Measurements from ENCODE around the gene ETV3L. TPM values are rescaled to one million over a fixed set of nuclear protein-coding genes. Genes with fewer than 3 reads are reported as not detected.

Gene ETV3L
- polyA plus RNA-seq, 4 donors = 0.03 to 0.08 TPM; not detected in 2

DNA sequence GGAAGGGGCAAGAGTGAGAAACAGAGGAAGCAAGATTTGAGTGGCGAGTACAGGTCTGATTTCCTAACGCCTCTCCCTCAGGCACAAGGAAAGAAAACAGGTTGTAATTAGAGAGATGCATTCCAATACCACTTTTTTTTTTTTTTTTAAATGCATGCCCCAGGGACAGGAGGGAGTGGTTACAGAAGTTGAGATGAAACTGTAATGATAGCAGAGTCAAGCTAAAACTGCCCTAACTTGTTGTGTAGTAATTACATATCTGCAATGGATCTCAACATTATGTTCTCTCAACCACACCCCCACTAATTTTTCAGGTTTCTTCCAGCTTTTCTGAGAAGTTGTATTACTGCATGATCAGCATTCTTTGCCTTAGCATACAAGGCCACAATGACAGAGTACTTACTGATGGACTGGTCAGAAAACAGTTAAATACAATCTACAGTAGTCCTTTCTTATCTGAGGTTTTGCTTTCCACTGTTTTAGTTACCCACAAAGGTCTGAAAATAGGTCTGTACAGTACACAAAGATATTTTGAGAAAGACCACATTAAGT is 33.1 kb upstream of the ETV3L start:
- DNase-seq (ENCODE audit: low read depth in 4 of 4, low spot score in 3 of 4) = no peak

DNA sequence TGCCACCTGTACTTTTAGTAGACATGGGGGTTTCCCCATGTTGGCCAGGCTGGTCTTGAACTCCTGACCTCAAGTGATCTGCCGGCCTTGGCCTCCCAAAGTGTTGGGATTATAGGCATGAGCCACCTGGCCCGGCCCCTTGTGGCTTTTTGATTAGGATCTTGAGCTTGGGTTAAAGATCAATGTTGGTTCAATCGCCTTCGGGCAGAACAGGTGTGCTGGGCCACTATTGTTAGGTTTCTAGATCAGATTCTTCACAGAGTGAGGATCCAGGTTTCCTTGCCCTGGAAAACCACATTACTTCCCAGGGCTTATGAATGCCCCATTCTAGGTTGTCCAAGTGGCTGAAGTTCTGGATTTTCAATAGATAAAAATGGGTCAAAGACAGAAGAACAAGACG is 32.5 kb upstream of the ETV3L start:
- no peak for DNase-seq (ENCODE audit: low read depth in 4 of 4, low spot score in 3 of 4)

DNA sequence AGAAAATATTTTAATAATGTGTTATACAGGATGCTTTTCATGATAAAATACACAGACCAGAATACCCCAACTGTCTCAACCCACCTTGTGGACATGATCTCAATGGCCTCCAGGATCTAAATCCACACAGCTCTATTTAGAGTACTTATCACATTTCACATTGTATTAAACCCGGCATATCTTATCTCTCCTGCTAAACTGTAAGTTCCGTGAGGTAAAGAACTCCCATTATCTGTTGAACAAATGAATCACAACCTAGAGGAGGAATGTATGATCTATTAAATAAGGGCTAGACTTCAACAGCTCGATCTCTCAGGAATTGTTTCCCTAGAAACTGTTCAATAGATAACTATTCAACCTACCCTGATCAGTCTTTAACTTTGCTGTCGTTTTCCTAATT is 31.7 kb upstream of the ETV3L start:
- no peak for DNase-seq (ENCODE audit: low read depth in 4 of 4, low spot score in 3 of 4)

DNA sequence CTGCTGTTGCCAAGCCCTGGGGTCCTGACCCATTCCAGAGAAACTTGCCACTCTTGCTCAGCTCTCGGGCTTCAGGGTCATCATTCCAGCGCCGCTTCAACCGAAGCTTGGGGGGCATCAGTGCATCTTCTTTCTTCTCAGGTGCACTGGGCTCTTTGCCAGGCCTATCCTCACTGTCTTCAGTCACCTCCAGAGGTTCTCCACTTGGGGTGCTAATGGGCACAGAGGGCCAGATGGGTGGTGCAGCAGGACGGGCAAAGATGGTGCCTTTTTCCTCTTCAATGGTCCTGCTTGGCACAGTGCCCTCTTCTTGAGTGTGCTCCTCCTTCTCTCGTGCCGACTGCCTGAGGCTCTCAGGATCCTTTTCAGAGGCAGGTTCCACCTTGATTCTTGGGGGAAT is 25.2 kb upstream of the ETV3L start:
- no peak for DNase-seq (ENCODE audit: low read depth in 4 of 4, low spot score in 3 of 4)

DNA sequence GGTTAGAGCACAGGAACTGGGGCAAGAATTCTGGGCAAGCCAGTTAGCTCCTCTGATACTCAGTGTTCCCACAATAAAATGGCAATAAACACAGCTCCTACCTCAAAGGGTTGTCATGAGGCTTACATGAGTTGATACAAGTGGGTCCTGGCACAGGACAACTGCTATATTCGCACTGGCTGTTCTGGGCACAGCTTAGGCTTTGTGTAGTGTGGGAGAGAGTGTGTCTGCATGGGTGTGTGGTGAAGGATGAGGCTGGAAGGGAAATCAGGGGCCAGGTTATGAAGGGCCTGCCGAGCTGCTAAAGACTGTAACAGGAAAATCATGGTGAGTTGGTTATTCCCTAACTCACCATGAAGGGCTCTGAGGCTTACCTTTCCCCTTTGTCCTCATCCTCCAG is 19.8 kb upstream of the ETV3L start:
- no peak for DNase-seq (ENCODE audit: low read depth in 4 of 4, low spot score in 3 of 4)

DNA sequence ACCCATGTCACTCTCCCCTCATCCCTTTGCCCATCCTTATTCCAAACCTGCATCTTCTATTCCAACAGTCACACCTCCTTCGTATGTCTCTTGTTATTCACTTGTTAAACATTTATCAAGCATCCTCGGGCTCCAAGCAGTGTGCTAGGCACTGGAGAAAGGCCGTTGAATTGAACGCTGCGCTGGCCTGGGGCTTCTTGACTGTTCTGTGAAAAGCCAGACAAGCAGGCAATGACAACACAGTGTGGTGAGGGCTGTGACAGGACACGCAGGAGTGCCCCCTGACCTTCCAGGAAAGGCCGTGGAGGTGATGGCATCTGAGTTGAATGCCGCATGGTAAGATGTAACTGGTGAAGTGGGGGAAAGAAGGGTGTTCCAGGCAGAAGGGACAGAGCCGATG is 19.4 kb upstream of the ETV3L start:
- DNase-seq (ENCODE audit: low read depth in 4 of 4, low spot score in 3 of 4) = no peak

DNA sequence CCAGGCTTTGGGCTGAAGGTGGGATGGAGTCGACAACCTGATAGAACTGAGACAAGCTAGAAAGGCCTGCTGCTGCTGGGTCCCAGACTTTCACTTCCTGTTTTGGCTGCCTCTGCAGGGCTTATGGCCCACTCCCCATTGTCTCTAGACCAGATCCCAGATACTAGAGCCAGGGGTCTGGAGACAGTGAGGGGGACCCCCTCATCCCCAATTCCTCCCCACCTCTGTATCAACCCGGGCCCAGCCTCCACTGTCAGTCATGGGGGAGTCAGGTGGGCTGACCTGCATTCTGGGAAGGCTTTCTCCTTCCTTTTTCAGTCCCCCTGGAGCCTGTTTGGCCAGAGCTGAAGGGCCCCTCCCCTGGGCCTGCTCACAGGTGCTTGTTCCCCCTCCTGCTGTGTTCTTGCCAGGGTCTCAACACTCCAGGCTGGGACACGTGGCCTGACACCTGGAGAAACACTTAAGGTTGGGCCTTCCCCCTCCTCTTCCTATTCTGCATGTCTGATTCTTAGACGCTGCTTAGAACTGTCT is 18.0 kb upstream of the ETV3L start:
- no peak for DNase-seq (ENCODE audit: low read depth in 4 of 4, low spot score in 3 of 4)

DNA sequence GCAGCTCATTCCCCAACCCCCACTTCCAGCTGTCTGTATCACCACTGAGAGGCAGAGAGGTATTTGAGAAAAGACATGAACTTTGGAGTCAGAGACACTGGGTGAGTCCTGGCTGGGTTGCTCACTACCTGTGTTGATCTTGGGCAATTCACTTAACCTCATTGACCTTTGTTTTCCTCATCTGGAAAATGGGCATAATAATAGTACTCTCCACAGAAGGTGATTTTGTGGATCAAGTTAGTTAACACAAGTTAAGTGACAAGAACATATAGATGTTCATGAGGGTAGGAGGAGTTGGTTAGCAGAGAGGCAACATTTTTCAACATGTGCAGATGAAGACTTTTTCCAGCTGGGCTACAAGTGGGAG is 17.1 kb upstream of the ETV3L start:
- no peak for DNase-seq (ENCODE audit: low read depth in 4 of 4, low spot score in 3 of 4)

DNA sequence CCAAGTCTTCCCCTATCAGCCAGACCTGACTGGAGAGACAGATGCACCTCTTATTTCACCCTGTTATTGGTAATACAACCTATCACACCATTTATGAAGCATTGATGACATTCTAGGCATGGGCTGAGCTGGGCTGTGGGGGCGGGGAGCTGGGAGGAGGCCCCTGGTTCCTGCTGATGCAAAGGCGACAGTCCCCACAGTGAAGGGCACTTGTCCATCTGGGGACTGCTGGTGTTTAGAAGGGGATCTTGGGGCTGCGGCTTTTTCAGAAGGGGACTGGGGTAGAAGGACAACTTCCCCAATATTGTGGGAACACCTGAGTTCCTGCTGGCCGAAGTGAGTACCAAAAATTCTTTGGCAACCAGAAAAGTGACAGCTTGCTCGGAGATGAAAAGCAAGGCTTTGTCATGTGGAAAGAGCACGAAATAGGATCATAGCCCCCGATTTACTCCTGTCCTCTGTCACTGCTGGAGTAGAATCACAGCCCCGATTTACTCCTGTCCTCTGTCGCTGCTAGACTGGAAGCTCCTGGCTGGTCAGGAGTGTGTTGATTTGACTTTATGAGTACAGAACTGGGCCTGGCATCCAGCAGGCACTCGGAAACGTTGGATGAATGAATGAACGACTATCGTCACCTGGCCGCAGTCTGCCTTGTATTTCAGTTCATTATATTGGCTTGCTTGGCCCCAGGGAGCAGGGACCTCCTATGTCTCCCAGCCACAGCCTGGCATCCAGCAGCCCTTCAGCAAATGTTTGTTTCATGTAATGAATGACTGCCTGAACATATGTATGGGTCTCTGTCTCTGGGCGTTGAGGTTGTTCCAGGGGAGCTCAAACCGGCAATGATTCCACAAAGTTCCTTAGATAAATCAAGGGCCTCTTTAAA is 16.5 kb upstream of the ETV3L start:
- no peak for DNase-seq (ENCODE audit: low read depth in 4 of 4, low spot score in 3 of 4)

DNA sequence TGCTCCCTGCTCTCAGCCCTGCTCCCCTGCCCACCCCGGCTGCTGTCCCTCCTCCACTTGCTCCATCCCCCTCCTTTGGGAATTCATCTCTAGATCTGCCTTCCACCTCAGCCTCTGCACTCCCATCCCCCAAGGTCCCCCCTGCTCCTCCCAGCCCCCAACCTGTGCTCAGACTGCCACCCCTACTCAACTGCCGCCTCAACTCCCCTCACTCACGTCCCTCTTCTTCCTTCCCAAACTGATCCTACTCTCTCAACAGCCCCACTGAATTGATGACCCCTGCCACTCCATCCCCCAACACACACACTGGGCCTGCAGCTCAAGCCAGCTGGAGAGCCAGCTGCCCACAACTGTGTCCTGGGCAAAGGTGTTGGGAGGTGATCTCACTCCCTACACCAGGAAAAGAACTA is 15.8 kb upstream of the ETV3L start:
- DNase-seq (ENCODE audit: low read depth in 4 of 4, low spot score in 3 of 4) = no peak

DNA sequence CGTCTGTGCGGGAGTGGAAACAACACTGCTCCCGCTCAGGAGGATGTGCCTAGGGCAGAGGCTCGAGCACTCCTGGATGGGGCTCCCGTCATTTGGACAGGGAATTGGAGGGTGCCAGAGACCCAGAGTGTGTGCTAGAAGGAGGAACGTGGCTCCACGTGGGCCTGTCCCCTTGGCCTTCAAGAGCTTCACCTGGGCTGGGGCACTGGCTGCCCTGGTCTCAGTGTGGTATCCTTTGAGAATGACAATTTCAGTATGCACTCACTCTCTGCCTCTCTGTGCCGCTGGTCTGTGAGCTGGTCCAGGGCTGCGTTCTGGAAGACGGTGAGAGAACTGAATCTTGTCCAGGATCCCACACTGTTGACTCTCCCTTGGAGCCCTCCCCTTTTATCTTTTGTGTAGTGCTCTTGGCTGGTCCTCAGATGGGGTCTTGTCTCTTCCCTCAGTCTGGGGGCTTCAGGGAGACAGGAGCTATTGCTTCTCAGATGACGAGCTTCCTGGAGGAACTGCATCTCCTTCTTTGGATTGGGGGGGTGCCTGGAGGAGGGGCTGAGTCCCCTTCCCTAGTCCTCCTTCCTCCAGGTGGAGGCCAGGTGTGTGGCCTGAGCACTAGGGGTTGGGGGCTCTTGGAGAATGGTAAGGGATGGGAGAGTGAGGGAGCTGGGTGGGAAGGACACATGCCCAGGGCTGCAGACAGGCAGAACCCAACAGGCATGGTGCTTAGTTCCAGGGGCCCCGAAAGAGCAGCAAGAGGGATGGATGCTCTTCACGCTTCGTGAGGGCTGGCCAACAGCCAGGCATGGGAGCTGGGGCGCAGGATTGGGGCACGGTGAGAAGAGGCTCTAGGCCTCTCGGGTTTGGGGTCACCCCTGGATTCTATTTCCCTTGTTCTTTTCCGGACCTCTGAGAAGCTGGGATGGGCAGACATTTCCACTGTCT is 14.8 kb upstream of the ETV3L start:
- no peak for DNase-seq (ENCODE audit: low read depth in 4 of 4, low spot score in 3 of 4)

DNA sequence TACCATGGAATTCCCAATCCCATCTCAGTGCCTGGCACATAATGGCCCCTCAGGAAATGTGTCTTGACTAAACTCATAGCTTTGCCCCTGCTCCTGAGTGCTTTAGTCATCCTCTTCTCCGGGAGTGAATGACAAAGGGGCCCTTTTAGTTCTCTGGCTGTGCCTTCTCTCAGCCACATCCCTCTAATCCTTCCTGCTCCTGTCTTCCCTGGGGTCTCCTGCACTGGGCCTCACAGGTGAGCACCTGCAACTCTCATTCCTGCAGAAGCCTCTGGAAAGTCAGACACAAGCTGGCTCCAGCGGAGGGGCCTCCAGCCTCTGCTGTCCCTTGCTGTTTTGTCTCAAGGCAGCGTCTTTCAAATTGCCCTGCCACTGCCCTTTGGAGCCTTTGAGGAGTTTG is 14.0 kb upstream of the ETV3L start:
- DNase-seq (ENCODE audit: low read depth in 4 of 4, low spot score in 3 of 4) = no peak

DNA sequence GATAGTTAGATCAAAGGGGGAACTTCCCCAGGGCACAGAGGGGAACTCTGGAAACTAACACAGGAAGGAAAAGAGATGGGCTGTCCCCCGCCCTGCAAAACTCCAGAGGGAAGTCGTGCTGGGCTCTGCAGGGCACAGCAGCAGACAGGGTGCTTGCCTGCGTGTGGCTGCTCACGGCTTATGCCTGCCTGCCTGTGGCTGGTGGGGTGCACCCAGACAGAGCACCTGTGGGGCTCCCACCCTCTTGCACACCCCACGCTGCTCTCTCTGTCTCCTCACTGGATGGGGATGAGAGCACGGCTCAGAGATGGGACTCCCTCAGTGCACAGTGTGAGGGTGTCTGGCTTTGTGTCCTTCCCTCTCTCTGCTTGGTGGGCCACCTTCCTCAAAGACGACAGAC is 13.5 kb upstream of the ETV3L start:
- no peak for DNase-seq (ENCODE audit: low read depth in 4 of 4, low spot score in 3 of 4)

DNA sequence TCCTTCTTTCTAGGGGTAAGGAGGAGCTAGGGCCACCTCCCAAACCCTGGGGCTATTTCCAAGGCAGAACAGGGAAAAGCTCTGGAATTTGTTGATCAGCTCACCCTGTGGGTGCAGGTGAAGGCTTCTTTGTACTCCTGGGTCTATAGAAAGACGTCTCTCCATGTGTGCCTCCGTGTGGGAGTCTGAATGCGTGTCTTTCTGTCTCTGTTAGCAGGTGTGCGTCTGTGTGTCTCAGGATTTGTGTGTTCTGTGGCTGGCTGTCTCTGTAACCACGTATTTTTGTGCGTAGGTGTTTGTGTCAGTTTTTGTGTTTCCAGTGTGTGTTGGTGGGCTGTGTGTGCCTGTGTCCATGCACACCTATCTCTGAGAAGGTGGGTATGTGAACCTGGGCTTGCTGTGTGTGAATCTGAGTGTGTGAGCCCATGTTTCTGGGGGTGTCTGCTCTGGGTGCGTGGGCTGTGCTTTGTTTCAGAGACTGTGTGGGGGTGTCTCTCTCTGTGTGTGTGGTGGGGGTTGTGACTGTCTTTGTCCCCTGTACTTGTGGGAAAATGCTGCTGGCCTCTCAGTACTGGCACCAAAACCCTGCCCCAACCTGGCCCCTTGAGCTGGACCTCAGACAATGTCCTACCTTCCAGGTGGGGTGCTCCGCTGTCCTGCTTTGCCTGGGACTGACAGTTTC is 12.7 kb upstream of the ETV3L start:
- no peak for DNase-seq (ENCODE audit: low read depth in 4 of 4, low spot score in 3 of 4)

DNA sequence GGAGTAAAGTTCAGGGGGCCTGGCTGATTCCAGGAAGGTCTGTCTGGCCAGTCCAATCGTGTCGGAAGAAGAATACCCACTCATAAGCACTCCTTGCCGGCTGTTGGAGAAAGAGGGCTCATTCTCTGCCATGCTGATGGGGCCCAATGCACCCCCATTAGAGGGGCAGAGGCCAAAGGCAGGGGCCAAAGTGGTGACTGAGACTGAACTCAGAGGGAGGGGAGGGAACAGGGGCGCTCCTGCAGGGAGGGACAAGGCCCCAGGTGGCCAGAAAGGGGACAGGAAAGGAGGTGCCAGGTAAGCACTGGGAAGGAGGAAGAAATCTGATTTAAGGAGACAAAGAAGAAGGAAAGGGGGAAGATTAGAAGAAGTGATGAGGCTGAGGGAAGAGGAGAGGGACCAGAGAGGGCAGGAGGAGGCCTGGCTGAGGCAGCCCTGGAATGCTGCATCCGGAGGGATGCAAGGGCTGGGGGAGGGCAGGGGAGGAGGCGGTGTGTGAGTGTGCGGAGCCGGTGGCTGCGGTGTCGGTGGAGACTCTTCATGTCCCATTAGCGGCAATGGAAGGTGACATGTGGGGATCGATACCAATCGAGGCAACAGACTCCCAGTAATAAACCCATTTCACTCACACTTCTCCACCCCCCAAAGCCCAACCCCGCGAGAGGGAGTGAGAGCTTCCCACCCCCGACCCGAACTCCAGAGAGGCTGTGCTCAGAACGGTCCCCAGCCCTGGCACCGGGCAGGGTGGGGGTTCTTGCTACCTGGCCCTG is 12.0 kb upstream of the ETV3L start:
- DNase-seq (ENCODE audit: low read depth in 4 of 4, low spot score in 3 of 4) = no peak

DNA sequence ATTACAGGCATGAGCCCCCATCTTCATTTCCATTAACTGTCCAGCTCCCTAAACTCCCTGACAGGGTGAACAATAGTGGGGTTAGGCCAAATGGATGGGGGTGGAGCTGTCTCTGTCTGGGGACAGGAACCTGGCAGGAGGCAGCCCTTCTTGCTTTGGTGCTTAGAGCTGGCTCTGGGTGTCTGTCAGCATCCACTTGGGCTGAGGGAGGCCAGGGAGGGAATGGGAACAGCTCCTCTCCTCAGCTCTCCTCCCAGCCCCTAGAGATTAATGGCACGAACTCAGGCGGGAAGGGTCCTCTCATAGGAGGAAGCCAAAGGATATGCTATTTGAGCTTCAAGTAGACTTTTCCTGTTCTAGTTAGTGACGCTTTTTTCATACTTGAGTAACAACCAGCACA is 11.1 kb upstream of the ETV3L start:
- no peak for DNase-seq (ENCODE audit: low read depth in 4 of 4, low spot score in 3 of 4)

DNA sequence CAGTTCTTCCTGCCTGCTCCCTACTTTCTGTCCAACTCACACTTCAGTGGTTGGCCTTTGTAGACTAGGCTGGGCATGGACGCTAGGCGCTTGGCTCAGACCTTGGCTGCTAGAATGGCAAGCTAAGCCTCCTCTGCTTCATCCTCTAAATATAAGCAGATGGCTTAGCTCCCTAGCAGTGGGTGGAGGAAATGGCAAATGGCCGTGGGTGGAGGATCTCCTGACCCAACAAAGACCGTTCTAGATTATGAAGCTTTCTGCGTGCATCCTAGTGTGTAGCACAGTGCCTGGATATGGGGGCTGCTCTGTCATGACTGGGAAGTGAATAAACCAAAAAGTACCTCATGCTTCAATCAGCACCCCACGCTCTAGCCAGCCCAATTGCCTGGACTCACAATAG is 10.4 kb upstream of the ETV3L start:
- no peak for DNase-seq (ENCODE audit: low read depth in 4 of 4, low spot score in 3 of 4)

DNA sequence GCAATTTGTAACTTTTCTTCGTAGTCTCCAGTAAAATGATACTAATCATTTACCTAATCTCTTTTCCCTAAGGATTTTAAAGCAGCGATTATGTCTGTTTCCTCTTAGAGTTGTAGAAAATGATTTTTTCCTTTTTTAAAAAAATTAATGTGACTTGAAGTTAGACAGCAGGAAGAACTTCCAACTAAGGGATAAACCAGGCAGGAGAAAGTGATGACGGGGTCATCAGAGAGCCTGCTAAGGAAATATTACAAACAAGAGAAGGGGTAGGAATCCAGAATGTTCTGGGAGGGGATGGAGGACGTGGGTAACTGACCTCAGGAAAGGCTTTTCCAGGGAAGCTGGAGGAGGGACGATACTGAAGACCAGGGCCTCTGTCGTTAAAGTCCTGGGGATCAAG is 8.8 kb upstream of the ETV3L start:
- DNase-seq (ENCODE audit: low read depth in 4 of 4, low spot score in 3 of 4) = no peak

DNA sequence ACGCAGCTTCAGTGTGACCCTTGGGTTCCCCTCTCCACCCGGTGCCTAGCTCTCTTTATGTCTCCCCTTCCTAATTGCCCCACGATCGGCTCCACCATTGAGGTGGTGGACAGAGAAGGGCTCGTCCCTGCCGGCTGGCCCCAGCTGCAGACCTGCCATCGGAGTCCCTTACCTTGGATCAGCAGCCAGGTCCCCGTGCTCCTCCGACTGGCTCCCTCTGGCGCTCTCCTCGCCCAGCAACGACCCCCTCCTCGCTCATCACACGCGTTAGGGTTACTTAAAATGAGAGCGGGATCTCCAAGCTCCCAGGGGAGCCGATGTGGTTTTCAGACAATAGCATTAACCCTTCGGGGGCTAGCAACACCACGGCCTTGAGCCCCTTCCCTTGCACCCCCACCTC is 8.1 kb upstream of the ETV3L start:
- DNase-seq (ENCODE audit: low read depth in 4 of 4, low spot score in 3 of 4) = no peak

DNA sequence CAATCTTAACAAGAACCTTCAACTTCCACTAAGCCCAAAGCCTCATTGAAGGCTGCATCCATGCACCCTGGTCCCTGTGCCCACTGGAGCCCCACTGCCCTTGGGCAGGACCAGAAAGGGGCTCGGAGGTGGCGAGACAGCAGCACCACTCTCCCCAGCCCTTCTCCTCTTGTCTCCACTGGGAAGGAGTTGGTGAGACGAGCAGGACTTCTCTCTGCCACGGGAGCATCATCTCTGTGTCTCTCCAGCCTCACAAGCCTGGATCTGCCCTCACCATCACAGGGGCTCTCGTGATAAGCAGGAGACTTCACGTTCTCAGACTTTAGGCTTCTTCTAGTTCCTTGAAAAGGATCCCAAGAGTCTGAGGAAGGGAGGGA is 7.2 kb upstream of the ETV3L start:
- no peak for DNase-seq (ENCODE audit: low read depth in 4 of 4, low spot score in 3 of 4)
